Measurements from ENCODE around the gene DBNDD2. TPM values are rescaled to one million over a fixed set of nuclear protein-coding genes. Genes with fewer than 3 reads are reported as not detected.

DBNDD2 gene
- total RNA-seq, 1 experiment from 2014 or later: 38.6 TPM

DNA sequence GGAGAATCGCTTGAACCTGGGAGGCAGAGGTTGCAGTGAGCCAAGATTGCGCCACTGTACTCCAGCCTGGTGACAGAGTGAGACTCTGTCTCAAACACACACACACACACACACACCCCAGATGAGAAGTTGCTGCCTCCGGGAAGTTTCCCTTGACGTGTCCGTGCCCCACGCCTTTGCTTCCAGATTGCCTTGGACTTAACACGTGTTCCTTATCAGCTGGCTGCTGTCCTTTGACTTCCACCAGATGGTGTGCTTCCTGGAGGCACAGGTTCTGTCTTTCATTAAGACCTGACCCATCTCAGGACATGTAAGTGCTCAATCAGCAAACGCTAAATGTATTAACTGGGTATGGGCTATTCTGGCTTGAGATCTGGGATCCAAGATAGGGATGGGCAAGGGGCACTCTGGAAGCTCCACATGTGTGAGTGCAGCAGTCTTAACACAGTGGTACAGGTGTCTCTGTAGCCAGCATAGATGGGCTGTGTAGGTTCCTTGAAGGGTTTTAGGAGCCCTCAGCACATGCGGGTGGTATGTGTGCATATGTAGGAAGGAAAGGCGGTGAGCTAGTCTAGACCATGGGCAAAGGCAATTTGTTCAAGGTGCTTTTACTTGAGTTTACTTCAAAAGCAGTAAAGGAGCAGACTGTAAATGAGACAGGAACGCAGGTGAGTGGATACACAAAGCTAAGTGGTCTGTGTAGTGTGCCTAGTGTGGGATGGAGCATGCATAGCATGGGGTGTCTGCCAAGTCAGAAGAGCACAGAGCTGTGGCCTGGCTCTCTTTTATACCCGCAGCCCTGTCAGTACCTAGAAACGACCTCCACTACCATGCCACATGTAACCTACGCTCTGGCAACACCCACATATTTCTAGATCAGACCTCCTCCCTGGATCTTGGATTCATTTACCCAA lies 19.4 kb downstream of the DBNDD2 start:
- ChIA-PET POLR2A (ENCODE audit: low non-redundant PET) (no interaction called here), CTCF (no interaction called here)
- no peaks in the 10 kb centered on the region for H3K4me1 ChIP-seq (ENCODE audit: insufficient read depth, low read length, poor library complexity, severe bottlenecking)
- H3K4me3 ChIP-seq (ENCODE audit: low read depth, low read length, poor library complexity, severe bottlenecking): no peak overlapping the region
- no peak overlapping the region for H3K27ac ChIP-seq (ENCODE audit: low read depth, low read length, poor library complexity, severe bottlenecking)
- H3K27me3 ChIP-seq (replicated peaks; ENCODE audit: insufficient read depth, low read depth, low read length, poor library complexity): no peaks in the 10 kb centered on the region
- H3K36me3 ChIP-seq (ENCODE audit: insufficient read depth, low read length, poor library complexity, severe bottlenecking): peaks cover 12% of the 10 kb centered on the region
- TF ChIP-seq CTCF (conservative IDR thresholded peaks at IDR 0.05; ENCODE audit: low read depth, low read length): no peak
- TF ChIP-seq EZH2 (IDR thresholded peaks at IDR 0.05; ENCODE audit: borderline replicate concordance, low read depth, low read length, poor library complexity, severe bottlenecking): no peak
- no TSS peak for BruUV-seq (replicated peaks)
- DNase-seq (ENCODE audit: low spot score): no peak
- intact Hi-C loops (cut with micrococcal nuclease; ENCODE audit: unreplicated experiment): no loop called here
- no peaks in the 10 kb centered on the region for H3K9me3 ChIP-seq (ENCODE audit: low read depth, low read length, poor library complexity, severe bottlenecking)

- Histone ChIP-seq H3K27ac (ENCODE audit: low read depth, low read length, poor library complexity, severe bottlenecking) (no peak overlapping the region), H3K4me1 (ENCODE audit: insufficient read depth, low read length, poor library complexity, severe bottlenecking) (no peaks in the 10 kb centered on the region), H3K36me3 (ENCODE audit: insufficient read depth, low read length, poor library complexity, severe bottlenecking) (peaks cover 2% of the 10 kb centered on the region), H3K4me3 (ENCODE audit: low read depth, low read length, poor library complexity, severe bottlenecking) (no peak overlapping the region), H3K27me3 (replicated peaks; ENCODE audit: insufficient read depth, low read depth, low read length, poor library complexity) (no peaks in the 10 kb centered on the region), H3K9me3 (ENCODE audit: low read depth, low read length, poor library complexity, severe bottlenecking) (no peaks in the 10 kb centered on the region)
- intact Hi-C loops (cut with micrococcal nuclease; ENCODE audit: unreplicated experiment): no loop called here
- no TSS peak for BruUV-seq (replicated peaks)
- POLR2A ChIA-PET (ENCODE audit: low non-redundant PET): no interaction called here
- DNase-seq (ENCODE audit: low spot score): no peak
- TF ChIP-seq EZH2 (IDR thresholded peaks at IDR 0.05; ENCODE audit: borderline replicate concordance, low read depth, low read length, poor library complexity, severe bottlenecking) (no peak), CTCF (conservative IDR thresholded peaks at IDR 0.05; ENCODE audit: low read depth, low read length) (no peak)
- CTCF ChIA-PET: interaction anchor here (0.5 kb wide), 1 partner anchor 25 kb away, joined by 3 read pairs; no protein-coding TSS in a partner anchor
Observed at GRCh38 chr20:45429618-45430017, 21.5 kb downstream of the DBNDD2 start.

- TF ChIP-seq EZH2 (IDR thresholded peaks at IDR 0.05; ENCODE audit: borderline replicate concordance, low read depth, low read length, poor library complexity, severe bottlenecking): no peak
- no peak for TF ChIP-seq CTCF (conservative IDR thresholded peaks at IDR 0.05; ENCODE audit: low read depth, low read length)
- Histone ChIP-seq H3K36me3 (ENCODE audit: insufficient read depth, low read length, poor library complexity, severe bottlenecking) (no peaks in the 10 kb centered on the region), H3K9me3 (ENCODE audit: low read depth, low read length, poor library complexity, severe bottlenecking) (no peaks in the 10 kb centered on the region), H3K4me1 (ENCODE audit: insufficient read depth, low read length, poor library complexity, severe bottlenecking) (no peaks in the 10 kb centered on the region), H3K27me3 (replicated peaks; ENCODE audit: insufficient read depth, low read depth, low read length, poor library complexity) (no peaks in the 10 kb centered on the region), H3K4me3 (ENCODE audit: low read depth, low read length, poor library complexity, severe bottlenecking) (no peak overlapping the region), H3K27ac (ENCODE audit: low read depth, low read length, poor library complexity, severe bottlenecking) (no peak overlapping the region)
- ChIA-PET POLR2A (ENCODE audit: low non-redundant PET) (no interaction called here), CTCF (no interaction called here)
- no peak for DNase-seq (ENCODE audit: low spot score)
- BruUV-seq (replicated peaks): no TSS peak
- intact Hi-C loops (cut with micrococcal nuclease; ENCODE audit: unreplicated experiment): no loop called here
Observed at GRCh38 chr20:45432294-45432693, 24.2 kb downstream of the DBNDD2 start.
